Ectodermal cell (in vitro differentiated cells): ENCODE results near the gene ZNF148.

Experiments
- H3K27ac ChIP-seq: 2 replicates; pipeline ENCODE4 v1.7.0; 2013; ENCODE audit warnings: mild to moderate bottlenecking, low read depth, low read length; ENCODE audit not compliant: insufficient read depth, poor library complexity, severe bottlenecking
- H3K27me3 ChIP-seq: 2 replicates; pipeline ENCODE4 v1.7.0; 2013; ENCODE audit warnings: mild to moderate bottlenecking, low read length; ENCODE audit not compliant: insufficient read depth, control insufficient read depth, poor library complexity, severe bottlenecking
- H3K36me3 ChIP-seq: one replicate; pipeline ENCODE4 v1.7.0; 2013; ENCODE audit warnings: low read length; ENCODE audit not compliant: control insufficient read depth, insufficient read depth
- H3K4me1 ChIP-seq: one replicate; pipeline ENCODE4 v1.7.0; 2013; ENCODE audit warnings: low read length; ENCODE audit not compliant: control insufficient read depth, insufficient read depth
- H3K4me3 ChIP-seq: 2 replicates; pipeline ENCODE4 v1.7.0; 2013; ENCODE audit warnings: low read depth, low read length, control low read depth; ENCODE audit not compliant: insufficient read depth
- H3K9me3 ChIP-seq: 2 replicates; pipeline ENCODE4 v1.7.0; 2013; ENCODE audit warnings: mild to moderate bottlenecking, low read length, moderate library complexity; ENCODE audit not compliant: control insufficient read depth
- WGBS, 2 experiments: methylation state at CpG; one replicate each; pipeline ENCODE4 v1.1.7; 2013; ENCODE audit warnings: missing lambda C conversion rate in 2 of 2; 5-methylcytosine and 5-hydroxymethylcytosine counted together

Gene ZNF148

DNA sequence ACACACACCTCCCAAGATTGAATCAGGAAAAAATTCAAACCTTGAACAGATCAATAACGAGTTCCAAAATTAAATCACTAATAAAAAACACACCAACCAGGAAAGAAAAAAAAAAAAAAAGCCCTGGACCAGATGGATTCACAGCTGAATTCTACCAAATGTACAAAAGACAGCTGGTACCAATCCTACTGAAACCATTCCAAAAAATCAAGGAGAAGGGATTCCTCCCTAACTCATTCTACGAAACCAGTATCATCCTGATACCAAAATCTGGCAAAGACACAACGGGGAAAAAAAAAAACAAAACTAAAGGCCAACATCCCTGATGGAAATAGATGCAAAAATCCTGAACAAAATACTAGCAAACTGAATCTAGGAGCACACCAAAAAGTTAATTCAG is 108.2 kb downstream of the ZNF148 start:
- no peaks in the 10 kb centered on the region for H3K27me3 ChIP-seq
- H3K4me3 ChIP-seq = no peak overlapping the region
- WGBS, 2 experiments = 87 to 92% methylated on average over 3 of the region's 3 CpGs
- H3K4me1 ChIP-seq = no peaks in the 10 kb centered on the region
- no peaks in the 10 kb centered on the region for H3K9me3 ChIP-seq
- no peaks in the 10 kb centered on the region for H3K36me3 ChIP-seq
- no peak overlapping the region for H3K27ac ChIP-seq

DNA sequence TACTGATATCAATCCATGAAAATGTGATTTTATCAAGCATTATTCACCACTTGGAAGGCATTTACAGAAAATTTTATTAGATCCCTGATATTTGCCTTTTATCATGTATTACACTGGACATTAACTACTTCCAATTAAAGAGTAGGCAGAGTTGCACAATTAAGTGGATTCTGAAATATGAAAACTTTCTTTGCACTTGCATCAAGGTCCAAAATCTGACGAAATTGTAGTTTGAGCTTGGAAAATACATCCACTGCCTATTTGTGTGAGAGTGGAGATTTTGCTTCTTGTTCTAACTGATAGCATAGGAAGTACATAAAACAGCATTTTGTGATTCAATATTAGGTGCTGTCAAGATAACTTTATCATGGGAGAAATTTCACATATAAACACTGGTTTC is 113.0 kb downstream of the ZNF148 start:
- no peaks in the 10 kb centered on the region for H3K9me3 ChIP-seq
- H3K27ac ChIP-seq = no peak overlapping the region
- H3K4me1 ChIP-seq = no peaks in the 10 kb centered on the region
- H3K4me3 ChIP-seq = no peak overlapping the region
- H3K36me3 ChIP-seq = no peaks in the 10 kb centered on the region
- no peaks in the 10 kb centered on the region for H3K27me3 ChIP-seq
- 87 to 90% methylated on average over 1 of the region's 1 CpG for WGBS, 2 experiments

DNA sequence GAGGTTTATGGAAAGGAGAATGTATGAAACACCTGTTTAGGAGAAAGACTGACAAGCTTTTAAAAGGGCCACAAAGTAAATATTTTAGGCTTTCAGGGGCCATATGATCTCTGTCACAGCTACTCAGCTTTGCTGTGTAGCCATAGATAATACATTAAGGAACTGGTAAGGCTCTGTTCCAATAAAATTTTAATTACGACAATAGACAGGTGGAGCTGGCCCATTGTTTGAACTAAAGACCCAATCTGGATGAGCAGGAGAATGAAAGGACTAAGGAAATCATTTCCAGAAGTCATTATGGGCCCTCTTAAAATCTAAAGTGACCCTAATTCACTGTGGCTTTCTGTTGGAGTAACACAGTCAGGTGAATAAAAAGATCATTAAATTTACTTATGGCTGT is 114.1 kb downstream of the ZNF148 start:
- Histone ChIP-seq H3K4me3 (no peak overlapping the region), H3K4me1 (no peaks in the 10 kb centered on the region), H3K36me3 (no peaks in the 10 kb centered on the region), H3K9me3 (no peaks in the 10 kb centered on the region), H3K27ac (no peak overlapping the region), H3K27me3 (no peaks in the 10 kb centered on the region)
- WGBS, 2 experiments = 96% methylated on average over 1 of the region's 1 CpG

DNA sequence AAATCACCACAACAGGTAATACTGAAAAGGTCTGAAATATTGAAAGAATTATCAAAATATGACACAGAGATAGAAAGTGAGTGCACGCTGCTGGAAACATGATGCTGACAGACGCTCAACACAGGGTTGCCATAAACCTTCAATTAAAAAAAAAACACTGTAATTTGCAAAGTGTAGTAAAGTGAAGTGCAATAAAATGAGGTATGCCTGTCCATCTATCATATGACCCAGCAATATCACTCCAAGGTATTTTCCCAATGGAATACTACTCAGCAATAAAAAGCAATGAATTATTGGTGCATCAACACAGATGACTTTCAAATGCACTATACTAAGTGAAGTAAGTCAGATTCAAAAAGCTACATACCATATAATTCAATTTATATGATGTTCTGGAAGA is 115.0 kb downstream of the ZNF148 start:
- Histone ChIP-seq H3K27me3 (no peaks in the 10 kb centered on the region), H3K9me3 (no peaks in the 10 kb centered on the region), H3K4me3 (no peak overlapping the region), H3K4me1 (no peaks in the 10 kb centered on the region), H3K36me3 (no peaks in the 10 kb centered on the region), H3K27ac (no peak overlapping the region)
- WGBS, 2 experiments = 92 to 100% methylated on average over 2 of the region's 2 CpGs

DNA sequence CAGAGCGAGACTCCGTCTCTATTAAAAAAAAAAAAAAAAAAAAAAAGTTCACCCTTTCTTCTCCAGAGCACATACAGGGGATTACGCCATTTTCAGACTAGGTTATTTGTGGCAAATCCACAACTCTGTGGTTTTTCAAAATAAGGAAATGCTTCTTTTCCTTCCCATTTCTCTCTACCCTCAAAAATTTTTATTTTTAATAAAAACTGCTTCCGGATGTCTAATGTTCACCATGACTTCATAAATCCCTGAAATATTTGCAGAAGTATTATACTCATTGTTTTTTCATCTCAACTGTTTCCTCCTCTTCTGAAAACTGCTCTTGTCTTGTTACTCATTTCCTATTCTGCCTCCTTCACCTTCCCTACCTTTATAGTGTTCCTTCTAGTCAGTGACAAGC is 117.6 kb downstream of the ZNF148 start:
- no peaks in the 10 kb centered on the region for H3K36me3 ChIP-seq
- H3K4me3 ChIP-seq = no peak overlapping the region
- no peaks in the 10 kb centered on the region for H3K27me3 ChIP-seq
- no peaks in the 10 kb centered on the region for H3K4me1 ChIP-seq
- H3K27ac ChIP-seq = no peak overlapping the region
- 91 to 99% methylated on average over 4 of the region's 4 CpGs for WGBS, 2 experiments
- no peaks in the 10 kb centered on the region for H3K9me3 ChIP-seq

DNA sequence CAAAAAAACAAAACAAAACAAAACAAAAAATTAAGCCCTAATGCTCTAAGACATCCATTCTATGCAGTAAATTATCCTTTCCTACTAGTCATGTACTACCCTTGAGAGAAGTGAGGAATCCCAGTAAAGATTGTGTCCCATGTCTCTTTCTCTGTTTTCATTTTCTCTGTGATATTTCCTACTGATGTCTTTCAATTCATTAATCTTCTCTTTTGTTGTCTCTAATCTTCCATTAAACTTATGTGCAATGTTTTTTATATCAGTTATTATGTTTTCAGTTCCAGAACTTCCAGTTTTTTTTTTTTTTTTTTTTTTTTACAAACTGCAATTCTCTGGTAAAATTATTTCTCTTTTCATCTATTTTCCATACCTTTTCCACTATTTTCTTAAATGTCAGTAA is 118.5 kb downstream of the ZNF148 start:
- Histone ChIP-seq H3K27me3 (no peaks in the 10 kb centered on the region), H3K4me1 (no peaks in the 10 kb centered on the region), H3K27ac (no peak overlapping the region), H3K4me3 (no peak overlapping the region), H3K36me3 (no peaks in the 10 kb centered on the region), H3K9me3 (no peaks in the 10 kb centered on the region)

DNA sequence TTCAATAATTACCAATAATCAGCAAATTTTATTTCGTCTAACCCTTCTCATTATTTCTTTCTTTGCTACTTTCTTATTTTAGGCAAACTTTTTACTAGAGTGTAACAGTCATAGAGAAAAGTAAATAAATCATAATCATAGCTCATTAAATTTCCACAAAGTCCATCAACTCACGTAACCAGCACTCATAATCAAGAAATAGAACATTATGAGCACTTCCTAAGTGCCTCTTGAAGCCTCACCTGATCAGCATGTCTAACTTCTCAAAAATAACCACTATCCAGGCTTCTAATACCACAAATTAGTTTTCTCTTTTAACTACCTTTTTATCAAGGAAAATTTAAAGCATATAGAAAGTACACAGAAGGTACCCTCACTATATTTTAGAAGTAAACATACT is 124.2 kb downstream of the ZNF148 start:
- Histone ChIP-seq H3K9me3 (no peaks in the 10 kb centered on the region), H3K36me3 (no peaks in the 10 kb centered on the region), H3K4me1 (no peaks in the 10 kb centered on the region), H3K27ac (no peak overlapping the region), H3K27me3 (no peaks in the 10 kb centered on the region), H3K4me3 (no peak overlapping the region)
- WGBS, 2 experiments = 92 to 97% methylated on average over 2 of the region's 2 CpGs

DNA sequence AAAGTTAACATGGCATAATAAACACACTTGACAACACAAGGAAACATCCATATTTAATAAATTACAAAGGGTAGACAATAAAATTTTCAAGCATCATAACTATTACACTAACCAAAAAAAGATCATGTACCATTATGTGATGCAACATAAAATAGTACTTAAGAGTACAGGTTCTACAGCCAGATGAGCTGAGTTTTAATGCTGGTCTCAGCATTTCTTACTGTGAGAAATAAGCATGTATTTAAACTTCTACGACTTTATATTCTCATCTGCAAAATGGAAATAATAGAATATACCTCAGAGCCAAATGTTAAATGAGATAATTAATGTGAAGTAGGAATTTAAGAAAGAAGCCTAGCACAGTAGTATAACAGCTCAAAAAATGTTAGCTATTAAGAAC is 128.9 kb downstream of the ZNF148 start:
- H3K27ac ChIP-seq = no peak overlapping the region
- no peaks in the 10 kb centered on the region for H3K27me3 ChIP-seq
- H3K36me3 ChIP-seq = no peaks in the 10 kb centered on the region
- H3K4me1 ChIP-seq = no peaks in the 10 kb centered on the region
- no CpG with 5 or more reads among the region's 1 CpG for WGBS, 2 experiments
- no peak overlapping the region for H3K4me3 ChIP-seq
- no peaks in the 10 kb centered on the region for H3K9me3 ChIP-seq

DNA sequence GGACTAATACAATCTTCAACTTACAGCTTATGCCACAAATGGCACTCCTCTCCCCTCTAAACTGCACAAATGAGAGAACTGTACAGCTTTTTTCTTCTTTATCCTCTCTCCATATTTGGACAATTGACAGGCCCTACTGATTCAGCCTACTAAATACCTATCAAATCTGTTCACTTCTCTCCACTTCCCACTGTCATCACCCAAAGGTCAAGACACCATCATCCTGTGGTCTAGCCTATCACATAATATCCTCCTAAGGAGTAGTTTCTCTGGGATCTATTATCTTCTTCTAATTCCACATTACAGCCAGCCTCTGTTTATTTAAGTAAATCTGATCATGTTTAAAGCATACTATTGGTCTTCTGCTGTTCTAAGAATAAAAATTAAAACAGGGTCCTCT is 129.6 kb downstream of the ZNF148 start:
- Histone ChIP-seq H3K27ac (no peak overlapping the region), H3K36me3 (no peaks in the 10 kb centered on the region), H3K4me1 (no peaks in the 10 kb centered on the region), H3K9me3 (no peaks in the 10 kb centered on the region), H3K4me3 (no peak overlapping the region), H3K27me3 (no peaks in the 10 kb centered on the region)

DNA sequence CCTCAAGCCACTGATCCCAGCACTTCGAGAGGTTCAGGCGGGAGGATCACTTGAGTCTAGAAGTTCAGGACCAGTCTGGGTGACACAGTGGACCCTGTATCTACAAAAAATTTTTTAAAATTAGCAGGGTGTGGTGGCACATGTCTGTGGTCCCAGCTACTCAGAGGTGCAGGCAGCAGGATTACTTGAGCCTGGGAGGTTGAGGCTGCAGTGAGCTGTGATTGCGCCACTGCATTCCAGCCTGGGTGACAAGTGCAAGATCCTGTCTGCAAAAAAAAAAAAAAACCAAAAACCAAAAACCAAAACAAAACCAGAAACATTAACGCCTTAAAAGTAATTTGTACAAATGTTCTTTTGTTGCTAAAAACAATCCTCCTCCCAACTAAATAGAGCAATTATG is 134.6 kb downstream of the ZNF148 start:
- 82 to 89% methylated on average over 3 to 4 of the region's 4 CpGs for WGBS, 2 experiments

DNA sequence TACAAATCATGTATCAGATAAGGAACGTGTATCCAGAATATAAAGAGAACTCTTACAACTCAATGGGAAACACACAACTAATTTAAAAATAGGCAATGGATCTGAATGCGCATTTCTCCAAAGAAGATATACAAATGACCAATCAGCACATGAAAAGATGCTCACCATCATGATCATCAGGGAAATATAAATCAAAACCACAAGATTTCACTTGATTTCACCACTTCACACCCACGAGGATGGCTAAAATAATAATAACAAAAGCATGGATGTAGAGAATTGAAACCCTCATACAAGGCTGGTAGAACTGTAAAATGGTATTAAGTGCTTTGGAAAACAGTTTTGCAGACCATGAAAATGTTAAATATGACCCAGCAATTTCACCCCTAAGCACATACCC is 135.9 kb downstream of the ZNF148 start:
- Histone ChIP-seq H3K27ac (no peak overlapping the region), H3K4me1 (no peaks in the 10 kb centered on the region), H3K36me3 (no peaks in the 10 kb centered on the region), H3K4me3 (no peak overlapping the region), H3K27me3 (no peaks in the 10 kb centered on the region), H3K9me3 (no peaks in the 10 kb centered on the region)
- 90 to 98% methylated on average over 2 to 3 of the region's 3 CpGs for WGBS, 2 experiments

More for the DNA sequence above, 134.6 kb downstream of the ZNF148 start:
- H3K36me3 ChIP-seq = no peaks in the 10 kb centered on the region
- H3K27ac ChIP-seq = no peak overlapping the region
- no peak overlapping the region for H3K4me3 ChIP-seq
- H3K4me1 ChIP-seq = no peaks in the 10 kb centered on the region
- H3K27me3 ChIP-seq = no peaks in the 10 kb centered on the region
- no peaks in the 10 kb centered on the region for H3K9me3 ChIP-seq
